SIG-M5 (cell line): ENCODE measurements around the gene IDH1.
A peak's percentile ranks its signal among the peaks of the same experiment; 100 is the strongest.
"Not testable (repeated sequence)": the region's sequence is repeated elsewhere in the genome, so short reads cannot be mapped to it uniquely, and the experiment has no call there.

ENCODE experiments used
- DNase-seq: peaks from one replicate; lab custom pipeline; 2025; lab: John Stamatoyannopoulos, UW

Gene IDH1

DNA sequence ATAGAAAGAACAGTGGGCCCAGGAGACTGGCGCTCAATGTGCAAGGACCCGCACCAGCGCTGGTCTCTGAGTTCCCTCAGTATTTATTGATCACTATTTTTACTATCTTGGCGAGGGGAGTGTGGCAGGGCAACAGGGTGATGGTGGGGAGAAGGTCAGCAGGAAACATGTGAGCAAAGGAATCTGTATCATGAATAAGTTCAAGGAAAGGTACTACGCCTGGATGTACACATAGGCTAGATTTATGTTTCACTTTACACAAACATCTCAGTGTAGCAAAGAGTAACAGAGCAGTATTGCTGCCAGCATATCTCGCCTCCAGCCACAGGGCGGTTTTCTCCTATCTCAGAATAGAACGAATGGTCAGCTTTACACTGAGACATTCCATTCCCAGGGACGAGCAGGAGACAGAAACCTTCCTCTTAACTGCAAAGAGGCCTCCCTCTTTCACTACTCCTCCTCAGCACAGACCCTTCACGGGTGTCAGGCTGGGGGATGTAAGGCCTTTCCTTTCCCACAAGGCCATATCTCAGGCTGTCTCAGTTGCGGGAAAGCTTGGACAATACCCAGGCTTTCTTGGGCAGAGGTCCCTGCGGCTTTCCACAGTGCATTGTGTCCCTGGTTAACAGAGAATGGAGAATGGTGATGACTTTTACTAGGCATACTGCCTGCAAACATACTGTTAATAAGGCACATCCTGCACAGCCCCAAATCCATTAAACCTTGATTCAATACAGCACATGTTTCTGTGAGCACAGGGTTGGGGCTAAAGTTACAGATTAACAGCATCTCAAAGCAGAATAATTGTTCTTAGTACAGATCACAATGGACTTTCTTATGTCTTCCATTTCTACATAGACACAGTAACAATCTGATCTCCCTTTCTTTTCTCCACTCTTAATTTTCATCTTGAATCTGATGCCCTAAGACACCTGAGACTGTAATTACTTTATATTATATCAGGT is 2.3 kb upstream of the IDH1 start:
- not testable (repeated sequence) for DNase-seq

DNA sequence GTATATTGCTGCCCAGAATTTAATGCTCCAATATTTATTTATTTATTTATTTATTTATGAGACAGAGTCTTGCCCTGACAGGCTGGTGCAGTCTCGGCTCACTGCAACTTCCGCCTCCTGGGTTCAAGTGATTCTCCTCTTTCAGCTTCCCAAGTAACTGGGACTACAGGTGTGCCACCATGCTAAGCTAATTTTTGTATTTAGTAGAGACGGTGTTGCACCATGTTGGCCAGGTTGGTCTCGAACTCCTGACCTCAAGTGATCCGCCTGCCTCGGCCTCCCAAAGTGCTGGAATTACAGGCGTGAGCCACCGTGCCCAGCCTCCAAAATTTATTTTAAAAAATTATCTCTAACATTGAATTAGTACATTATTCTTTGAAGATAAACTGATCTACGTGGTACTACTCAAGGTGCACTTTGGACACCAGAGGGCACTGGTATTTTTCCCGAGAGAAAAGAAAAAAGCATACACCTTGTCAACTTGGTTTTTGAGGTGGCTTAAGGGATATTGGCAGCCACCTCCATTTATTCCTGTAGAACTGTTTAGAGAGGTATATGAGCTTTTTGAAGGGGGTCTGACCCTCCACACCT is 1.4 kb upstream of the IDH1 start:
- no peak for DNase-seq

DNA sequence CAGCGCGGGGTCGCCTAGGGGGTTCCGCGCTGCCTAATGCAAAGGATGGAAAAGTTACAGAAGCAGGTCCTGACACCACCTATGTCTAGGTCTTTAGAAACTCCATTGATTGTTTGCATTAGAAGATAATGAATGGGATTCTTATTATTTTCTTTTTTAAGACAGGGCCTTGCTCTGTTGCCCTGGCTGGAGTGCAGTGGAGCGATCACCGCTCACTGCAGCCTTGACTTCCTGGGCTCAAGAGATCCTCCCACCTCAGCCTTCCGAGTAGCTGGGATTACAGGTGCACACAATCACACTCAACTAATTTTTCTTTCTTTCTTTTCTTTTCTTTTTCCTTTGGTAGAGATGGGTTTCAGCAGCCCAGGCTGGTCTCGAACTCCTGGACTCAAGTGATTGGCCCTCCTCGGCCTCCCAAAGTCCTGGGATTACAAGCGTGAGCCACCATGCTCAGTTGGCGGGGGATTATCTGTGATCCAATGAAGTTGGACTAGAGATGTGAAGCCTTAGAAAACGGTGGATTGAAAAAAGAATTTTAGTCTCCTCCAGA is 761 bp upstream of the IDH1 start:
- DNase-seq: no peak

DNA sequence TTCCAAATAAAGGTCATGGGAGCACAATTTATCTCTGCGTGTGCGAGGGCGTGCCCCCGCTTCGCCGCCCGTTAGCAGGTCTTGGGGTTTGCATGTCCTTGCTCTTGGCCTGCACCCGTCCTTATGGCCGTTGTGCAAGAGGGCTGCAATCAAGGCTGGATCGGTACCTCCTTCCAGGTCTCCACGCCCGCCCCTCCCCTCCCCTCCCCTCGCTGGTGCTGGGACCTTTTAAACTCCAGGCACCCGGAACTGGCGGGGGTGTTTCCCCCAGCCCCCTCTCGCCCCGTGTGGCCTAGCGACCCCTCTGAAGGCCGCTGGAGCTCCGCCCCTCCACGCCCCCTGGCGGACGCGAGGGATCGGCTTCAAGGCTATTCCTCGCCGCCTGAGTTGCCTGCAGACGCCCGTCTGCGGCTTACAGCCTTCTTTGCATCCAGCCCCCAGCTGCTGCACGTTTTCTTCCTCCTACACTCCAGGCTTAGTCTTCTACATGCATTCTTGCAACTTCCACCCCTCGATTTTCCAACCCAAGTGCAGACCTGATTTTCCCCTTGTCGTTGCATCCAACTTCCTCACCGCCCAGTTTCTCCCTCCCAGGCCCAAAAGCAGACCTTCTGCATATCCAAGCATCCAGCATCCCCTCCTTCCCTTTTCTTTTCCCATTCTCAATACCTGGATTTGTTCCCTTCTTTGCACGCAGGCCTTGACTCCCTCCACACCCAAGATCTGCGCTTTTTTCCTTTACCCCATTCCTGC is 577 bp downstream of the IDH1 start:
- peak; percentile 64 for DNase-seq

DNA sequence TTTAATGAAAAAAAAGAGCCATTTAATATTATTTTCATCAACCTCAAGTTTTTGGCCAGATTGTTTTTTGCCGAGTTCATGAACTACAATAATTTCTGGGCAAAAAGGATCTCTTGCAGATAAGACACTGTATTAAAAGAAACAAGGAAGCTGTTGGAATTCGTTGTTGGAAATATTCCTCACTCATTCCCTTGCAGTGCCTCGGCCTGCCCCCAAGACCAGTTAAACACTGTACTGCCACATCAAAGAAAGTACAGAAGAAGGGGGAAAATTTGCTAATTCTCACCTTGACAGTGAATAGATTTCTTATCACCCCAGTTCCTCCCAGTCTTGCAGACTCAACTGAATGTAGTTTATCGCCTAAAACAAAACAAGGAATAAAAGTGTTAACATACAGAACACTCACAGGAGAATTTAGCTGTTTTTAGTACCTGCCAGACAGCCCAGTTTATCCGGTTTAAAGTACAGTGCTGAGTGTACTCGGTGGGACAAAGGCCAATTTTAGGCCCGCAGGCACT is 1.2 kb downstream of the IDH1 start:
- no peak for DNase-seq

DNA sequence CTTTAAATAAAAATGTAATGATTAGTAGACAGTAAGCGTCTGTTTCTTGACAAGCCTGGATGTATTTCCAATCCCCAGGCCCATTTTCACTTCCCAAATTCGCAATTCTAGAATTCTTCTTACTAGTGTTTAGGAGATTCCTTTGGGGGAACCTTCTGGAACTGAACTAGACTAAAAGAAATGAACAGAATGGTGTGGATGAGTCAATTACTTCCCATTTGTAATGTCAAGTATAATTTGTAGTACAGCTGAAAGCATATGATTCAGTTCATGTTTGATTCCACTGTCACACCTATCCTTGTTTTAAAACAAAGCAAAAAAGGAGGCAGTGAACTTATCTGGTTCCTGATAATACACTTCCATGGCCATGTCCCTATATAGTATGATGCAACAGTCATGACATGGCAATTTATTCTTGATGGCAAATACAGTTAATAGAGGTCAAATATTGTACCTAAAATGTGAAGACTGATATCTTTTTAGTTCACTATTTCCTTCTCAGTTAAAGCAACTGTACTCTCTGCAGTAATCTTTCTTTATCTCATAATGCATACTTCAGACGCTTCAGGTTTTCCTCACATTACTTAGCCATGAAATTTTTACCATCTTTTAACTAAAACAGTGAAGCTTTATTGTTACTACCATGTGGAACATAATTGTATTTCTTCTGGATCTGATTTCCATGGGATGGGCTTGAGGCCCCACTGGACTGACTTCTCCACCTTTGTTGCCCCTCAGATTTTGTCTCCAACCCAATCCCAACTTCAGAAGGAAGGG is 2.0 kb downstream of the IDH1 start:
- DNase-seq: no peak

DNA sequence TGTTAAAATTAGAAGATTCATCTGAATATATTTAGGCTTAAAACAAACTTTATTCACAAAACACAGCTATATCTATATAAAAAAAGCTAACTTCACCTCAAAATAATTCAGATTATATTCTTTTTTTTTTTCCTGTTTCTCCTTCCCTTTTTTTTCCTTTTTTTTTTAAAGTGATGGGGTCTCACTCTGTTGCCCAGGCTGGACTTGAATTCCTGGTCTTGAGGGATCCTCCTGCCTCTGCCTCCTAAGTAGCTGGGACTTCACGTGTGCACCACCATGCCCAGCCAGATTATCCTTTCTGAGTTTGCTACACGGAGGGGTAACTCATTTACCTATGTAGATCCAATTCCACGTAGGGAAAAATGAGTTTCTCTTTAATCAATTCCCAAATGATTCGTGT is 3.8 kb downstream of the IDH1 start:
- DNase-seq: no peak

DNA sequence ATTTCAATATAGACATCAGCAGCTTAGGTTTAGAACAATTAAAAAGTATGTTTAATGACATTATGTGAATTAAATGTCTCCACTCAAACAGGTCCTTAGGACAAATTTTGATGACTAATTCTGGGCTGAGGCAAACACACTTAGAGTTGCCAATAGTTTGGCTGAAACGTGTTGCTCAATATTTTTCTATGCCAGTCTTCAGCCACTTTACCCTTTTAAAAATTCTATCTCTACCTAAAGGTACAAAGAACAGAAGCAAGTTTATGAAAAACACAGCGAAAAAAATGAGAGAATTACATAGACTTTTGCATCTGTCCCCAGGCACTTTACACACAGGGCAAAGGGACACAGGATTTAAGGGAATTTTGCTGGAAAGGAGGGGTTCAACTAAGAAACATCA is 4.5 kb downstream of the IDH1 start:
- DNase-seq: peak; percentile 21

DNA sequence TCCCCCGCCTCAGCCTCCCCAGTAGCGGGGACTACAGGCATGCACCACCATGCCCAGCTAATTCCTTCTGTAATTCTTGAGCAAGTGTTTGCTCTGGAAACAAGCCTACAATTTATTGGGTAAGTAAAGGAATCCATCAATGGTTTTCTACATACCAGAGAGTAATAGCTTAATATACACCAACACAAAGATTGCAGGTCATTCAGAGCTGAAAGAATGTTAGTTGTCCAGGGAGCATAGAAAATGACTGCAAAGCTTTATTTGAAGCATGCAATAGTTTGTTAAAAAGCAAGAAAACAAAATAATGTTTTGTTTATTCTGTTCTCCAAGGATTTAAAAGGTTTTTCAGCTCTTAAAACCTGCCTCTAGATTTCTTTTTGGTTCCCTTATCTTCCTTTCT is 5.6 kb downstream of the IDH1 start:
- no peak for DNase-seq

DNA sequence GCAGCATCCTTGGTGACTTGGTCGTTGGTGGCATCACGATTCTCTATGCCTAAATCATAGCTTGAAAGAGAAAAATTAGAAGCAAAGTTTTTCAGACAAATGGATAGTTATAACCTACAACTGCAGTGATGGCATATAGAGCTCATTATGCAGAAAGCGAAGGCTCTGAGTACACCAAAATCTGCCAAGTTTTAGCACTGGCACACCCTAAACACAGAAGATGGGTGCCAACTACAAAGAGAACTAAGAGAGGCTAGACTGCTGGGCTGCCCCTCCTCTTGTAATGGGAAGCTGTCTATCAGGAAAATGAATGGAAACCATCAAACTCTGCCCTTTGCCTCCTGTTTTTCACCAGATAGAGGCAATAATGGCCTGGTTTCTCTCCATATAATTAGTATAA is 6.3 kb downstream of the IDH1 start:
- no peak for DNase-seq

DNA sequence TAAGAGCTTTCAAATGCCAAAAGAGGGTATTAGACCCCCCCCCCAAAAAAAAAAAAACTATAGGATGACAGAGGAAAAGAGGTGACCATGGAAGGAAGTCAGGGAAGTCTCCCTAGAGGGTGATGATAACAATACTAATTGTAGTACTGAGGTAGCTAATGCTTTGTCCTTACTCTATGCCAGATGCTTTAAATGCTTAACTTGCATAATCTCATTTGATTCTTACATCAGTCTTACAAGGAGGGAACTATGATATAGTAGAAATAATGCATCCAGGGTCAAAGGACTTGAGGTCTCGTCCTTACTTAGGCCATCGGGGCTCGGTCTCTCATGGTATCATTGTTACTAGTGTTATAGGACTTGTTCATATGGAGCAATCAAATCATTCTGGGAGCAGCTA is 9.1 kb downstream of the IDH1 start:
- no peak for DNase-seq

DNA sequence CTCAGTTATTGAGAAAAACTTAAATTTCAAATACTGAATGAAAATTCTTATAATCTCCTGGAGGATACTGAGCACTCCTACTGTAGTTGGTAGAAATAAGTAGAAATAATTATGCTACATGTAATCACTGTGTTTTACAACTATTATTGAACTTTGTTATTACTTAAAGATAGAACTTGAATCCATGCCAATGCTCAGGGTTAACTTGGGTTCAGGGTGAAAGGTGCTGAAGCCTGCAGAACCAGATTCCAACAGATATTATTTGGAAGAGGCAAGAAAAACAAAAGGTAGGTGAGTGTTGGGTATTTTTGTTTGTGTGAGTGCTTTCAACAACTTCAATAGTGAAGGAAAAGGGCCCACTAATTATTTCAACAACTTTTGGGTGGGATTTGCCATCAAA is 10.4 kb downstream of the IDH1 start:
- DNase-seq: no peak

DNA sequence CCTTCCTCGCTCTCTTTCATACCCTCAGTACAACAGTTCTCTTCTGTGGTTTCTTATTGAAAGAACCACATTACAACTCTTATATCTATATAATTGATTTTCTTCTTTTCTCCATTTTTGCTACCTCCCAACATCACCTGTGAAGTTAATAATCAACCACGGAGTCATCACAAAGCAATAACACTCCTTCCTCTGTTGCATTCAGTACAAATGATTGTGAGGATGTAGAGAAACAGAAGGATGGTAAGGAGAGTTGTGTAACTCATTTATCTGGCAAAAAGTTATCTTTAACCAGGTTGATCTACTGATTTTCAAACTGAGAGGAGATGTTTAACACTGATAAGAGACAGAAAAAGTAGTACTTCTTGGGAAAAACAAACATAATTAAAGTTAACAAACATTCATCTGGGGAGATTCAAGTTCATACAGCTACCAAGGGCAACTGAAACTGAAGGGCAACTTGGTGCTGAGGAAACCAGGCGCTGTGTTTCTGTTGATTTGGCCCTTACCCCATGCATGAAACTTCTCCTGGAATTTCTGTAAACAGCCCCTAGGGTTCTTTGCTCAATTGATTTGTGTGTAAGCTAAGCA is 14.2 kb downstream of the IDH1 start:
- DNase-seq: no peak

DNA sequence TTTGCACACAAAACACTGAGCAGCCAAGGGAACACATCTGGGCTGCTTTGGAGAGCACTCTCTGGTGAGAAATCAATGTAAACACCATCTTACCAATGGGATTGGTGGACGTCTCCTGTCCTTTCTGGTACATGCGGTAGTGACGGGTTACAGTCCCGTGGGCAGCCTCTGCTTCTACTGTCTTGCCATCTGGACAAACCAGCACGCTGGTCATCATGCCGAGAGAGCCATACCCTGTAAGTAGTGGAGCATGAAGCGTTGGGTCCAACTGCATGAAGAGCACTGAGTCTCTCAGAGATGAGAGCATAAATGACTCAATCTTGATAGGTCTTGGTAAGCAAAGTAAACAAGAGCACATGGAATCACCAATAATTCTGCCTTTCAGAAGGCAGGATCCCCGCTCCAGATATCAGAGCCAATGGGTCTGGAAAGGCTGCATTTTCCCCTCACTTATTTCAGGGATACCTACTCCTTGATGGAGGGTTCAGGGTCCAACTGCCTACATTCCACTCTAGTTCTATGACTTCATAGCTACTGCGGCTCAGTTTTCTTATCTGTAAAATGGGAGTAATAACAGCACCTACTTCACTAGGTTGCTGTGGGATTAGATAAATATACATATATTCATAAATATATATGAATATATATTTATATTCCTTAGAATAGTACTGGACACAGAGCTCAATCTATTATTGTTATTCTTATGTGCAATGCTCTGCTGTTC is 14.9 kb downstream of the IDH1 start:
- no peak for DNase-seq

DNA sequence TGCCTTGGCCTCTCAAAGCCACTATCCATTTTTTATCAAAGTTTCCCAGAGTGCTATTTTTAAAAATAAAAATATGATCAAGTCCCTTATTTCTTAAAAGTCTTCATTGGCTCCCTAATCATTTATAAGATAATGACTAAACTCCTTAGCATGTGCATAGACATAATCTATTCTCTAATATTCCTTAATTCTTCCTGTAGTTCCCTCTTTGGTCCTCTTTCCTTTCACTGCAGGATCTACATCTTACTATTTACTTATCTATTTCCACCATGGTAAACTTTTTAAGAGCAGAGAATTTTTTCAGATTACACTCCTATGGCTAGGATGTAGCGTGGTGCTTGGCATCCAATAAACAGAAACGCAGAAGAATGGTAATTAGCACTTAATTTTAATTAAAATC is 19.0 kb downstream of the IDH1 start:
- DNase-seq: no peak

DNA sequence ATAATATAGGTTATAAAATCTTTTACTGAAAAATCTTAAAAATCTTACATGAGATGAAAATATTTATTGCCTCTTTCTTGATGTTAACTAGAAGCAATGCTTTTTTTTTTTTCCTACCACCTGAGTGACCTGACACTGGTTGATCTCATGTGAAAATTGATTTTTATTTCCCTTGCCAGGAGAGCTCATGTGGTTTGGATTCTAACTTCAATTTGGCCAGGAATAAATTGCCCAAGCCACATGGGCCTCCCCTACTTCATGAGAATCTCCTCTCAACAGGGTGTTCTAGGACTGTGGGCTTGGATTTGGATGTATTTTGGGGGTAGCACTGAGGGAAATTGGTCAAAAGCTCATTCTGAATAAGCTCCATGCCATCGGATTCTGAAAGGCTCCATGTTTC is 20.1 kb downstream of the IDH1 start:
- DNase-seq: no peak

DNA sequence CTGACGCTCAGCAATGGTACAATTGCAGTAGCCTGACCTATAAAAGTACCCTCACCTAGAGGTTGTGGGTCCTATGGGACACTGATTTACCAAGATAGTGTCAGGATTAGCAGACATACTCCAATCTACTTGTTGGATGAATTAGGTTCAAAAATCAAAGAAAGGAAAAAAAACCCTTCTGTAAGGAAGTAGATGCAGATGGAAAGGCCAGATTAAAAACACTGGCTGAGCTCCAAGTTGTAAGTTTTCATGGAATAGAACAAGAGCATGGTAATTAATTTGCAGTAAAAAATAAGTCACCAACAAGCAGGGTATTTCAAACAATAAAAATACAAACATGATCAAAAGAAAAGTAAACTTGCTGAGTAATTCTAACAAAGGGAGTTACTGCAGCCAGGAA is 26.4 kb downstream of the IDH1 start:
- no peak for DNase-seq

DNA sequence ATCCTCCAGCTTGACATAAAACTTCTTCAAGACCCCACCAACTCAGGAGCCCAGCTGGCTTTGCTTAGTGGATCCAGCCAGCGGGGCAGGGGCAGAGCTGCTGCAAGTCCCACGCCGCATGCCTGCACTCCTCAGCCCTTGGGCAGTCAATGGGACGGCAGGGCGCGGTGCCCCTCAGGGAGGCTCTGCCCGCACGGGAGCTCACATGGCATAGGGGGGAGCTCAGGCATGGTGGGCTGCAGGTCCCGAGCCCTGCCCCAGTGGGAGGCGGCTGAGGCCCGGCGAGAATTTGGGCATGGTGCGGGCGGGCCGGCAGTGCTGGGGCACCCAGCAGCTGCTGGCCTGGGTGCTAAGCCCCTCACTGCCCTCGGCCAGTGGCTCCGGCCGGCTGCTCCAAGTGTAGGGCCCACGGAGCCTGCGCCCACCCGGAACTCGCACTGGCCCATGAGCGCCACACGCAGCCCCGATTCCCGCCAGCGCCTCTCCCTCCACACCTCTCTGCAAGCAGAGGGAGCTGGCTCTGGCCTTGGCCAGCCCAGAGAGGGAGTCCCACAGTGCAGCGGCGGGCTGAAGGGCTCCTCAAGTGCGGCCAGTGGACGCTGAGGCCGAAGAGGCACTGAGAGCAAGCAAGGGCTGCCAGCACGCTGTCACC is 27.2 kb downstream of the IDH1 start:
- DNase-seq: no peak

DNA sequence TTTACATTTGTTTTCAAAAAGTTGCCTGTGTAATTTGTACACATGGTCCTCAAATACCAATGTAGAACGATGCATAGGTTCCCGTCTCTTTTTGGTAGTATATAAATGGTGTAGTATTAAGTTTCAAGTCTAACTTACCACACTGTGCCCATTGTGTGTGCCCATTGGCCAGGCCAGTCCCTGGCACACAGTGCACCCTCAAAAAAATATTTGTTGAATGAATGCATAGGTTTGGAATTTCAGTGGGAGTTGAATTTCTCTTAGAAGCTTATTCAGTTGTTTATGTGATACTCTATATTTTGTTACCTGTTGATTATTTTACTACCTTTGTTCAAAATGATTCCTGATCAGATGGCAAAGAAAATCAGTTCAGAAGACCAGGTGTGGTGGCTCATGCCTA is 30.1 kb downstream of the IDH1 start:
- DNase-seq: no peak

DNA sequence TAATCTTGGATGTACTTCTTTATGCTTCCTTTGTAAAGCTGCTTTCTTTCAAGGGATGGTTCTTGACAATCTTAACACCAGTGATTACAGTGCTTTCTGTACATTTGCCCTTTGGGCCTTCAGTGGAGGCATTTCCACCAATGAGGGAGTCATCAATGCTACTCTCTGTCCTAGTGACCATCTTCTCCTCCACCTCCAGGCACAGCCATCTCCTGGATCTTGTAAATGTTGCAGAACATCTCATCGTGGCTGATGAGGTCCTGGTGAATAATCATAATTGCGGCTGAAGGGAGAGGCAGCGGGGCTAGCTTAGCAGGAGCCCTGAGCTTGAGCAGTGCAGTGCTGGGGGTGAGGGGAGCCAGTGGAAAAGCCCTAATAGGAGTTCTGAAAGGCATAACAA is 32.5 kb downstream of the IDH1 start:
- no peak for DNase-seq
